OCI-LY1 (cell line): ENCODE measurements around the gene CDADC1.

Source experiments
- H2AFZ ChIP-seq: fragments of 200-600 bp; sonication (generic), shearing (Covaris generic); 2 replicates; pipeline ENCODE4 v1.6.0; 2014; ENCODE audit warnings: antibody characterized with exemption, mild to moderate bottlenecking, low read length
- H3F3A ChIP-seq: fragments of 200-600 bp; sonication (generic), shearing (Covaris generic); 2 replicates; pipeline ENCODE4 v1.6.0; 2014; ENCODE audit warnings: mild to moderate bottlenecking, antibody characterized with exemption, low read length, moderate library complexity; ENCODE audit not compliant: insufficient read depth
- H3K27ac ChIP-seq: fragments of 200-600 bp; sonication (generic); 2 replicates; pipeline ENCODE4 v1.5.1; 2014; ENCODE audit warnings: low read length, mixed run types, mild to moderate bottlenecking, low read depth; ENCODE audit not compliant: poor library complexity, severe bottlenecking
- H3K27me3 ChIP-seq: fragments of 200-600 bp; sonication (generic); 2 replicates; pipeline ENCODE4 v1.6.0; 2014; ENCODE audit warnings: antibody characterized with exemption, mild to moderate bottlenecking, low read length, moderate library complexity; ENCODE audit not compliant: insufficient read depth
- H3K36me3 ChIP-seq: fragments of 200-600 bp; sonication (generic); 2 replicates; pipeline ENCODE4 v1.6.1; 2014; ENCODE audit warnings: mild to moderate bottlenecking, antibody characterized with exemption, low read length, moderate library complexity, mixed read lengths; ENCODE audit not compliant: insufficient read depth
- H3K4me1 ChIP-seq: fragments of 200-600 bp; sonication (generic); 2 replicates; pipeline ENCODE4 v1.5.1; 2014; ENCODE audit warnings: mild to moderate bottlenecking, low read length, moderate library complexity; ENCODE audit not compliant: insufficient read depth, severe bottlenecking
- H3K4me2 ChIP-seq: fragments of 200-600 bp; sonication (generic), shearing (Covaris generic); 2 replicates; pipeline ENCODE4 v1.6.1; 2014; ENCODE audit warnings: low read length
- H3K4me3 ChIP-seq: fragments of 200-600 bp; sonication (generic); 2 replicates; pipeline ENCODE4 v1.5.1; 2014; ENCODE audit warnings: low read length, low read depth, mild to moderate bottlenecking, mixed read lengths; ENCODE audit not compliant: poor library complexity, severe bottlenecking
- H3K79me2 ChIP-seq: fragments of 200-600 bp; shearing (Covaris generic); 2 replicates; pipeline ENCODE4 v1.6.1; 2016; ENCODE audit warnings: mixed run types, low read length, mixed read lengths; ENCODE audit not compliant: insufficient read depth
- H3K9ac ChIP-seq: fragments of 200-600 bp; sonication (generic), shearing (Covaris generic); 2 replicates; pipeline ENCODE4 v1.6.1; 2014; ENCODE audit warnings: mild to moderate bottlenecking, low read length, mixed read lengths
- H3K9me2 ChIP-seq: fragments of 200-600 bp; sonication (generic), shearing (Covaris generic); 2 replicates; pipeline ENCODE4 v1.6.1; 2014; ENCODE audit warnings: low read depth, mild to moderate bottlenecking, low read length, mixed read lengths
- H3K9me3 ChIP-seq: fragments of 200-600 bp; shearing (Covaris generic); 2 replicates; pipeline ENCODE4 v1.6.1; 2014; ENCODE audit warnings: low read length, mixed read lengths
- H4K20me1 ChIP-seq: fragments of 200-600 bp; sonication (generic), shearing (Covaris generic); 2 replicates; pipeline ENCODE4 v1.6.0; 2016; ENCODE audit warnings: mild to moderate bottlenecking, low read length; ENCODE audit not compliant: insufficient read depth
- EZH2 ChIP-seq: fragments of 200-600 bp; sonication (generic), shearing (Covaris generic); IDR thresholded peaks from 2 replicates; pipeline ENCODE4 v1.8.0; 2017; ENCODE audit warnings: borderline replicate concordance, mixed run types, mild to moderate bottlenecking, antibody characterized with exemption, low read length, moderate library complexity, mixed read lengths
- TF ChIP-seq, protein P1 (sequence below): fragments of 200-600 bp; sonication (generic), shearing (Covaris generic); IDR thresholded peaks from 2 replicates; pipeline ENCODE4 v1.5.1; 2017; ENCODE audit warnings: mild to moderate bottlenecking, antibody characterized with exemption, low read length, moderate library complexity, mixed read lengths

CDADC1 gene

DNA sequence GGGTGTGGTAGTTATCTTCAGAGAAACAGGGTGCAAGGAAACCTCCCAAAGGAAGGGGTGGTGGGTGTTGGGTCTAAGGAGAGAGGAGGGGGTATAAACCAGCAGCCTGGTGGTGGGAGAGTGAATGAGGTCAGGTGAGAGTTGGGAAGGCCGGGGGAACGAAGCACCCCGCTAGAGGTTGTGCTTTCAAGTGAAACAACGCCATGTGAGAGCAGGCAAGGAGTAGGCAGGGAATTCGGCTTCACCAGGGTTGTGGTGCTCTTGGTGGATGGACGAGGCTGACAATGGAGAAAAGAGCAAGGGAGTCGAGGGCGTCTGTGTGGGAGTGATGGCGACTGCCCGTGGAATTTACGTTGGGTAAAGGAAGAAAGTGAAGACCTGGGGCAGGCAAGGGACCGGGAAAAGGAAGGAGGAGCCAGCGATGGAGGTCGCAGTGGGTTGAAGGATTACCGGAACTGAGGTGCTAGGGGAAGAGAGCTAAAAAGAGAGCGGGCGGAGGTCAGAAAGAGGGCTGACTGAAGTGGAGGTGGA, 29.7 kb upstream of the CDADC1 start:
- Histone ChIP-seq H3K9me2 (no peaks in the 10 kb centered on the region), H3K36me3 (no peaks in the 10 kb centered on the region), H2AFZ (no peak overlapping the region), H3K27me3 (peaks cover 6% of the 10 kb centered on the region; the same call in 1 of the 2 replicates), H3K79me2 (no peaks in the 10 kb centered on the region), H3F3A (no peaks in the 10 kb centered on the region), H3K9ac (no peak overlapping the region), H3K27ac (no peak overlapping the region), H4K20me1 (no peaks in the 10 kb centered on the region), H3K4me3 (no peak overlapping the region), H3K9me3 (no peaks in the 10 kb centered on the region), H3K4me1 (peaks cover 16% of the 10 kb centered on the region), H3K4me2 (no peak overlapping the region)
- TF ChIP-seq, protein P1, sequence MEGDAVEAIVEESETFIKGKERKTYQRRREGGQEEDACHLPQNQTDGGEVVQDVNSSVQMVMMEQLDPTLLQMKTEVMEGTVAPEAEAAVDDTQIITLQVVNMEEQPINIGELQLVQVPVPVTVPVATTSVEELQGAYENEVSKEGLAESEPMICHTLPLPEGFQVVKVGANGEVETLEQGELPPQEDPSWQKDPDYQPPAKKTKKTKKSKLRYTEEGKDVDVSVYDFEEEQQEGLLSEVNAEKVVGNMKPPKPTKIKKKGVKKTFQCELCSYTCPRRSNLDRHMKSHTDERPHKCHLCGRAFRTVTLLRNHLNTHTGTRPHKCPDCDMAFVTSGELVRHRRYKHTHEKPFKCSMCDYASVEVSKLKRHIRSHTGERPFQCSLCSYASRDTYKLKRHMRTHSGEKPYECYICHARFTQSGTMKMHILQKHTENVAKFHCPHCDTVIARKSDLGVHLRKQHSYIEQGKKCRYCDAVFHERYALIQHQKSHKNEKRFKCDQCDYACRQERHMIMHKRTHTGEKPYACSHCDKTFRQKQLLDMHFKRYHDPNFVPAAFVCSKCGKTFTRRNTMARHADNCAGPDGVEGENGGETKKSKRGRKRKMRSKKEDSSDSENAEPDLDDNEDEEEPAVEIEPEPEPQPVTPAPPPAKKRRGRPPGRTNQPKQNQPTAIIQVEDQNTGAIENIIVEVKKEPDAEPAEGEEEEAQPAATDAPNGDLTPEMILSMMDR: no peak
- no peak for TF ChIP-seq EZH2

DNA sequence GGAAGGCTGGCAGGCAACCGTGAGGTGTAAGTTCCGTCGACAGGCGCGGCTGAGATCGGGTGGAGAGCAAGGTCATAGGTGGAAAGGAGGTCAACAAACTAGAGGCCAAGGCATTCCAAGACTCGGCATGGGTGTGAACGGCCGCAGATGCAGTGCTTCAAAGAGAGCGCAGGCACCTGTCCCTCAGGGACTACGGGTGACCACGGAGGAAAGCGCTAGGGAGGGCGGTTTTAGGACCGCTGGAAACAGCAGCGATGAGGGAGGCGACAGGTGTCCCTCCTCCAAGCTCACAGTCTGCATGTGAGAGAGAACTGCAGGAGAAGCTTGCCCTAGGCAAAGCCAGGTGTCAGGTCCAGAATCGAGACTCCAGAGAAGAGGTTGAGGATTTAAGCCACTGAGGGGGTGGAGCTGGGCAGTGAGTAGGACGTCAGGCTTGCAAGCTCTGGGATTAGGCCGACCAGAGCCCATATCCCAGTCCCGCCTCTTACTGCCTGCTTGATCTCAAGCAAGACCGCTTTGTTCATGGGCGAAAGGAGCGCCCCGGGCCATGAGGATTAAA, 29.2 kb upstream of the CDADC1 start:
- no peak overlapping the region for H3K9ac ChIP-seq
- no peaks in the 10 kb centered on the region for H4K20me1 ChIP-seq
- H2AFZ ChIP-seq: no peak overlapping the region
- peaks cover 6% of the 10 kb centered on the region; the same call in 1 of the 2 replicates for H3K27me3 ChIP-seq
- H3K79me2 ChIP-seq: no peaks in the 10 kb centered on the region
- H3K9me2 ChIP-seq: no peaks in the 10 kb centered on the region
- H3K9me3 ChIP-seq: no peaks in the 10 kb centered on the region
- TF ChIP-seq EZH2: no peak
- TF ChIP-seq, protein P1: no peak
- H3K36me3 ChIP-seq: no peaks in the 10 kb centered on the region
- H3F3A ChIP-seq: no peaks in the 10 kb centered on the region
- no peak overlapping the region for H3K27ac ChIP-seq
- H3K4me2 ChIP-seq: no peak overlapping the region
- no peak overlapping the region for H3K4me3 ChIP-seq
- H3K4me1 ChIP-seq: peaks cover 16% of the 10 kb centered on the region

DNA sequence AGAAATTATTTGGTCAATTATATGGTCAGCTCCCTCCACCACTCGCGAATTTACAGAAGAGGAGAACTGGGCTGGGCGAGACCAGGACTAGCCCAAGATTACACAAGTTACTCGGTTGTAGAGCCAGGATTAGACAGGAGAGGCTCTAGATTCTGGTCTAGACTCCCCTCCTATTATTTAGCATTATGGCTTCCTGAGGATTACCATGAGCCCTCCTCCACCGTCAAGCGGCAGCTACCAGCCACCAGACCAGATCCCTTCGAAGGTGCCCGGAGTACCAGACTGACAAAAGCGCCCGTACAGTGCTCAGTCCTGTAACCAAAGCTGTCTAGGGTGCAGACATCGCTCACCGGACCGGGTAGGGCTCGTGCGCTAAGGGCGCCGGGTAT, 28.1 kb upstream of the CDADC1 start:
- no peak overlapping the region for H3K4me3 ChIP-seq
- H3K27me3 ChIP-seq: peaks cover 6% of the 10 kb centered on the region; the same call in 1 of the 2 replicates
- no peak overlapping the region for H2AFZ ChIP-seq
- H3K9me3 ChIP-seq: no peaks in the 10 kb centered on the region
- H3K4me2 ChIP-seq: no peak overlapping the region
- no peak overlapping the region for H3K9ac ChIP-seq
- H3K27ac ChIP-seq: no peak overlapping the region
- no peaks in the 10 kb centered on the region for H3K9me2 ChIP-seq
- no peak for TF ChIP-seq EZH2
- TF ChIP-seq, protein P1: no peak
- peaks cover 13% of the 10 kb centered on the region for H3K4me1 ChIP-seq
- H3K36me3 ChIP-seq: no peaks in the 10 kb centered on the region
- H3K79me2 ChIP-seq: no peaks in the 10 kb centered on the region
- no peaks in the 10 kb centered on the region for H3F3A ChIP-seq
- H4K20me1 ChIP-seq: no peaks in the 10 kb centered on the region
